Frontal cortex (tissue), 4 donors: ENCODE data around the gene RANBP3L. TPM values are rescaled to one million over a fixed set of nuclear protein-coding genes. Genes with fewer than 3 reads are reported as not detected.
"Not testable (repeated sequence)": the region's sequence is repeated elsewhere in the genome, so short reads cannot be mapped to it uniquely, and the experiment has no call there.

Source experiments
- DNase-seq, 2 donors: peaks; one replicate each; pipeline ENCODE4 v3.0.0; 2012; ENCODE audit warnings: low spot score in 2 of 2
- FAIRE-seq: peaks from 2 replicates; lab custom pipeline; 2012; peaks lifted over from hg19 to GRCh38; lab: Jason Lieb, UNC
- total RNA-seq: library from RNA; depleted of rRNA; stranded (reverse); fragments of >200 nt; gene quantifications from one replicate; pipeline ENCODE4 v1.2.3, GENCODE V29; 2014
- donor health status: control.
- donor health status: control.
- donor health status: control.

The RANBP3L gene
- total RNA-seq, 1 donor from 2014 or later = 10.6 TPM

DNA sequence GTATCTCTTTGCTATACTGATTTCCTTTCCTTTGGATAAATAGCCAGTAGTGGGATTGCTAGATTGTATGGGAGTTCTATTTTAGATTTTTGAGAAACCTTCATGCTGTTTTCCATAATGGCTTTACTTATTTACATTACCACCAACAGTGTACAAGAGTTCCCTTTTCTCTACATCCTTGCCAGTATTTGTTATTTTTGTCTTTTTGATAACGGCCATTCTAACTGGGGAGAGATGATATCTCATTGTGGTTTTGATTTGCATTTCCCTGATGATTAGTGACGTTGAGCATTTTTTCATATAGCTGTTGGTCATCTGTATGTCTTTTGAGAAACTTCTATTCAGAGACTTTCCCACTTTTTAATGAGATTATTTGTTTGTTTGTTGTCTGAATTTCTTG, 85.8 kb downstream of the RANBP3L start:
- no peak for FAIRE-seq
- no peak for DNase-seq

DNA sequence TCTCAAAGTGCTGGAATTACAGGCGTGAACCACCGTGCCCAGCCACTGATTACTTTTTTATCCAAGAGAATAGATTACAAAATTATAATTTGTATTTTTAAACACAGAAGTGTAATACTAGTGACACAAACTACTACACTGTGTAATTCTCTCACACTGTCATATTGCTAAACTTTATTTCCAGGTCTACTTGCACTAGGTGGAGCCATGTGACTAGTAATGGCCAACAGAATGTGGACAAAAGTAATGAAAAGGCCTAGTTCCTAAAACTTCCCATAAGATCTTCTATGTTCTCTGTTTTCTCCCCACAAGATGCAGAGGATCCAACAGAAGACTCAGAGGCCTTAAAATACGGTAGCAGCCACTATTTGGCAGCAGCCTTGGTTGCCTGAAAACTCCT, 87.3 kb downstream of the RANBP3L start:
- FAIRE-seq (no peak), DNase-seq (no peak)

DNA sequence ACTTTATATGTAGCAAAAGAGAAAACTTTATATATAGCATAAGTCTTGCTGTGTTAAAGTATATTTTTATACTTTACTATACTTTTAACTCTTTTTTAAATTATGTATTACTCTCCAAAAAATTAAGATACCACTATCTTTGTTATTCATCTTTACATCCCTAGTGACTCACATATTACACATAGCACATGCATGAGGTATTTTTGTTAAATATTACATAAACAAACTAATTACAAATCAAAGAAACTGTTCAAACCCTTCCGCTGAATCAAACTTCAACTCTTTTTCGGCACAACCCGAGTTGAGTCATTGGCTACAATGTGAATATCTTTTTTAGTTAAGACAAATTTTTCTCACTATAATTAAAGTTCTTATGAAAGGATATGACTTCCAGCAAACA, 92.0 kb downstream of the RANBP3L start:
- FAIRE-seq (no peak), DNase-seq (no peak)

DNA sequence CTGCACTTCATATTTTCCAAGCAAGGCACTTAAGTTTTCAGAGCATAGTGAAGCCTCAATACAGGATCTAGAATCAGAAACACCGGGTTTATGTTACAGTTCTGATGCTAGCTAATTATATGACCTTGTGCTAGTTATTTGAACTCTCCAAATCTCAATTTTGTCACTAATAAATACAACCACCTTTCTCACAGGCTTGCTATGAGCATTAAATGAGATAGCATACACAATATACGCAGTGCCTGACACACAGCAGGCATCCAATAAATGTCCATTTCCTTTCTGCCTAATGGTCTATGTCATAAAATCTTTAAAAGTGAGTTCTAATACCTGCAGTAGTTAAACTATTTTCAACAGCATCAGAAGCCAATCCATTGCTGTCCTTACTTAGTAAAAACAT, 92.9 kb downstream of the RANBP3L start:
- no peak for FAIRE-seq

DNA sequence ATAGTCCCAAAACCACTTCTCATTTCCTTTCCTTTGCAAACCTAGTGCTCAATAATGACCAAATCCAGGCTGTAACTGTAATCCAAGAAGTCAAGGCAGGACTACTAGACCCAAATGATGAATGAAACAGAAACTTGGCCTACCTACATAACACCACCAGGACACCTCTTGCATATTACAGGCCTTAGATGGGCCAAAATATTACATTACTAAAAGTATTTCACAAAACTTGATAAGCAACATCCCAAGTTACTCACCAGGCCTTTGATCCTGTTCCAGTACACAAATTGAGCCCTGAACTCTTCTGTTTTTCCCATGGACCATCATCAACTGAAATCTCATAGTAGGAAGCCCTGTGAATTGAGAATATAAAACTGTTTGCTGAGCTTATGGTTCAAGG, 94.8 kb downstream of the RANBP3L start:
- no peak for FAIRE-seq
- no peak for DNase-seq

More for the DNA sequence above, 92.9 kb downstream of the RANBP3L start:
- DNase-seq = no peak

DNA sequence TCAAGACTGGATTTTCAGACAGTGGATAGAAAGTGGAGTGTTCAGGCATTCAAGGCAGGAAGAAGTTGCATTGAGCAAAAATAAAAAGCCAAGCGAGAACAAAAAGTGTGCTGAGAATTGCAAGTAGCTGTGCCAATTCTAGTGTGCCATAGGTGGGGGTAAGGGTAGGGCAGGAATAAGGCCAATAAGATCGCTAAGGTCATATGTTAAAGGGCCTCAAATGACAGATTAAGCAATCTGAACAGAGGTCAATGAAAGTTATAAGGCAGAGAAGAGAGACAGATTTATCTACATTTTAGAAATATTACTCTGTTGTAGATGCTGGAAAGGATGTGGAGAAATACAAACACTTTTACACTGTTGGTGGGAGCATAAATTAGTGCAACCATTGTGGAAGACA, 96.4 kb downstream of the RANBP3L start:
- FAIRE-seq = no peak
- no peak for DNase-seq

DNA sequence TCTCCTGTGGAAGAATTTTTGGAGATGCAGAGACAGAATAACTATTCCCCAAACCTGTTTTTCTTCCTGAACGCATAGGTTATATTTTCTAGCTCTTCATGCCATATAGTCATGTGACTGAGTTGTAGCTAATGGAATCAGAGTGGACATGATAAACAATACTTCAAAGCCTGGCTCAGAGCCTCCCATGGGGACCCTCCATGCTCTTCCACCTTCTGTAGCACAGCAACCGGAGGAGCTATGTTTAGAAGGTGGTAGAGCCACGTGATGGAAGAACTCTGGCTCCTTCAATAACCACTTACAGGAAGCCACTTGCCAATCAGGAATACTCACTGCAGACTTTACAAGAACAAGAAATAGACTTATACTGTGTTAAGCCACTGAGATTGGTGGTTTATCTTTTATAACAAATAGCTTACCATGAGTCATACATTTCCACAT, 99.2 kb downstream of the RANBP3L start:
- DNase-seq = no peak

DNA sequence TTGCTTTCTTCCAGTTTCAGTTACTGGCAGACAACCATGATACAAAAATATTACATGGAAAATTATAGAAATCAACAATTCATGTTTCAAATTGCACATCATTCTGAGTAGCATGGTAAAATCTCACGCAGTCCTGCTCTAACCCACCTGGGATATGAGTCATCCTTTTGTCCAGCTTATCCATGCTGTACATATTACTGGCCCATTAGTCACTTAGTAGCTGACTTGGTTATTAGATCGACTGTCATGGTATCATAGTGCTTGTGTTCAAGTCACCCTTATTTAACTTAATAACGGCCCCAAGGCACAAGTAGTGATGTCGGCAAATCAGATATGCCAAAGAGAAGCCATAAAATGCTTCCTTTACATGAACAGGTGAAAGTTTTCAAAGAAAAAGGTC, 101.2 kb downstream of the RANBP3L start:
- FAIRE-seq (no peak), DNase-seq (no peak)

More for the DNA sequence above, 99.2 kb downstream of the RANBP3L start:
- FAIRE-seq = no peak

DNA sequence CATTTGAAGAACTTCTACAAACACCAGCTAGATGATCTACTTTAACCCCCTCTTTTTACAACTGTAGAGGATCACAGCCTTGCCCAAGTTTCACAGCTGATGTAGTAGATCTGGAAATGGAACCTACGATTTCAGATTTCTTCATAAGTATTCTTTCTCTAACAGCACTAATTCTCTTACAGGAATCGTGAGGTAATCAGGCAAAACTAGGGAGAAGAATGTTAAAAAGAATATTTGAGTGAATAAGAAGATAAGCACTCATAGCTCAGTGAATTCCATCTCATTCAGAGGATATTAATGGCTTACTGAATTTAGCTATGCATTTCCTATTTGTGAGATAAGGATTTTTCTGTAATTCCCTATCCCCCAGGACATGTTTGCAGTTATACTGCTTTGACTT, 102.1 kb downstream of the RANBP3L start:
- no peak for DNase-seq
- FAIRE-seq = no peak

DNA sequence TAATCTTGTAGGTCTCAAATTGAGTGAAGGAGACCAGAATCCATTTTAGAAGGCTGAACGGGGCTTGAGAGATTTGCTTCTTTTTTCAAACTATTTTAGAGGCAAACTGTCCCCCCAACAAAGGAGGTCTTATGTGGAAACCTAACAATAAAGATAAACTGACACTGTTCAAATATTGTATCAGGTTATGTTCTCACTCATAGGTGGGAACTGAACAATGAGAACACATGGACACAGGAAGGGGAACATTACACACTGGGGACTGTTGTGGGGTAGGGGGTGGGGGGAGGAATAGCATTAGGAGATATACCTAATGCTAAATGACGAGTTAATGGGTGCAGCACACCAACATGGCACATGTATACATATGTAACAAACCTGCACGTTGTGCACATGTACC, 102.9 kb downstream of the RANBP3L start:
- DNase-seq, FAIRE-seq: not testable (repeated sequence)

Other genes with a start within 250 kb of the RANBP3L start
- 0.41 TPM for gene UGT3A2, start 235.0 kb downstream of the RANBP3L start, total RNA-seq
- gene LMBRD2, start 150.0 kb downstream of the RANBP3L start, total RNA-seq = 77.9 TPM
- gene SKP2, start 149.8 kb downstream of the RANBP3L start, total RNA-seq = 15.9 TPM
- gene NADK2, start 60.0 kb downstream of the RANBP3L start, total RNA-seq = 85.2 TPM